Colonic mucosa (tissue), 4 donors: ENCODE data around the gene BTNL8. TPM values are rescaled to one million over a fixed set of nuclear protein-coding genes. Genes with fewer than 3 reads are reported as not detected.

Experiments used
- DNase-seq: peaks from one replicate; pipeline ENCODE4 v3.0.0-alpha.2; 2020
- H3K27ac ChIP-seq: fragments of 200-600 bp; one replicate; pipeline ENCODE4 v1.8.0; 2021
- H3K27me3 ChIP-seq: fragments of 200-600 bp; one replicate; pipeline ENCODE4 v1.8.0; 2021
- H3K36me3 ChIP-seq: fragments of 200-600 bp; one replicate; pipeline ENCODE4 v1.8.0; 2021
- H3K4me1 ChIP-seq: fragments of 200-600 bp; one replicate; pipeline ENCODE4 v1.8.0; 2021; ENCODE audit warnings: mild to moderate bottlenecking
- H3K4me3 ChIP-seq: fragments of 200-600 bp; one replicate; pipeline ENCODE4 v1.8.0; 2021
- H3K9ac ChIP-seq, 2 donors: one replicate each; pipeline ENCODE4 v1.7.0; 2013; ENCODE audit warnings: control low read depth in 2 of 2, low read depth in 2 of 2, low read length in 2 of 2
- H3K9me3 ChIP-seq: fragments of 200-600 bp; one replicate; pipeline ENCODE4 v1.8.0; 2021
- CTCF ChIP-seq: fragments of 200-600 bp; IDR thresholded peaks from one replicate; pipeline ENCODE4 v1.8.0; 2022; ENCODE audit warnings: antibody characterized with exemption, mild to moderate bottlenecking
- intact Hi-C: fragments of 100-400 bp; cut with DNase I; formaldehyde crosslinking; loops from one replicate; pipeline ENCODE4 v1.14.1; 2022
- total RNA-seq, 2 donors: library from RNA; stranded (reverse); fragmentation: NEBNext Ultra II Directional in 1 of 2; extraction: Animal tissue kit (Norgen Biotek cat#: 25700) in 1 of 2; gene quantifications; one replicate each; pipeline ENCODE4 v1.2.1, GENCODE V29; 2021
- donor health status: healthy.
- donor health status: DM: no; HTN: no; CAD: no.
- donor health status: DM: no; HTN: no; CAD: no.

Gene BTNL8
- total RNA-seq, 2 donors from 2014 or later: 51.6 to 88.1 TPM

GRCh38 chr5:180950291-180950949 lies 51.5 kb downstream of the BTNL8 start:
- no peaks in the 10 kb centered on the region for H3K36me3 ChIP-seq
- H3K27ac ChIP-seq: no peak overlapping the region
- no peak for TF ChIP-seq CTCF
- no peak for DNase-seq
- no peaks in the 10 kb centered on the region for H3K27me3 ChIP-seq
- no peak overlapping the region for H3K4me3 ChIP-seq
- no peak overlapping the region for H3K9ac ChIP-seq
- intact Hi-C loops: no loop called here
- H3K4me1 ChIP-seq: no peaks in the 10 kb centered on the region
- H3K9me3 ChIP-seq: no peaks in the 10 kb centered on the region

GRCh38 chr5:180959661-180960060 lies 60.7 kb downstream of the BTNL8 start:
- Histone ChIP-seq H3K36me3 (no peaks in the 10 kb centered on the region), H3K4me3 (no peak overlapping the region), H3K27ac (no peak overlapping the region), H3K4me1 (no peaks in the 10 kb centered on the region), H3K9me3 (no peaks in the 10 kb centered on the region), H3K27me3 (no peaks in the 10 kb centered on the region), H3K9ac (no peak overlapping the region)
- DNase-seq: no peak
- no peak for TF ChIP-seq CTCF
- intact Hi-C loops: no loop called here

- no peak for TF ChIP-seq CTCF
- no peak for DNase-seq
- Histone ChIP-seq H3K4me1 (no peaks in the 10 kb centered on the region), H3K36me3 (no peaks in the 10 kb centered on the region), H3K9me3 (no peaks in the 10 kb centered on the region), H3K27me3 (no peaks in the 10 kb centered on the region), H3K27ac (no peak overlapping the region), H3K4me3 (no peak overlapping the region), H3K9ac (no peak overlapping the region)
- intact Hi-C loops: no loop called here
These were observed 61.2 kb downstream of the BTNL8 start for GRCh38 chr5:180960209-180960608.

- intact Hi-C loops: no loop called here
- Histone ChIP-seq H3K4me3 (no peak overlapping the region), H3K27me3 (no peaks in the 10 kb centered on the region), H3K36me3 (no peaks in the 10 kb centered on the region), H3K9me3 (no peaks in the 10 kb centered on the region), H3K9ac (no peak overlapping the region), H3K27ac (no peak overlapping the region), H3K4me1 (no peaks in the 10 kb centered on the region)
- DNase-seq: no peak
- TF ChIP-seq CTCF: no peak
These were observed 70.4 kb downstream of the BTNL8 start for GRCh38 chr5:180969406-180969805.

- no peak for DNase-seq
- intact Hi-C loops: no loop called here
- H3K4me3 ChIP-seq: no peak overlapping the region
- no peak overlapping the region for H3K9ac ChIP-seq
- H3K9me3 ChIP-seq: no peaks in the 10 kb centered on the region
- no peak for TF ChIP-seq CTCF
- H3K4me1 ChIP-seq: no peaks in the 10 kb centered on the region
- no peak overlapping the region for H3K27ac ChIP-seq
- no peaks in the 10 kb centered on the region for H3K27me3 ChIP-seq
- no peaks in the 10 kb centered on the region for H3K36me3 ChIP-seq
These were observed 71.4 kb downstream of the BTNL8 start for GRCh38 chr5:180970336-180970735.
